DOHH2 (cell line): Measurements from ENCODE around the gene FLAD1.

Source experiments
- H3F3A ChIP-seq: fragments of 200-600 bp; sonication (generic), shearing (Covaris generic); 2 replicates; pipeline ENCODE4 v1.6.0; 2016; ENCODE audit warnings: antibody characterized with exemption, mild to moderate bottlenecking; ENCODE audit not compliant: control insufficient read depth, insufficient read depth
- H3K27ac ChIP-seq: fragments of 200-600 bp; sonication (generic); 2 replicates; pipeline ENCODE4 v1.5.1; 2014; ENCODE audit warnings: low read depth, mild to moderate bottlenecking, low read length, moderate library complexity
- H3K27me3 ChIP-seq: fragments of 200-600 bp; sonication (generic); 2 replicates; pipeline ENCODE4 v1.6.1; 2014; ENCODE audit warnings: mild to moderate bottlenecking, low read length, mixed read lengths; ENCODE audit not compliant: control insufficient read depth
- H3K36me3 ChIP-seq: fragments of 200-600 bp; sonication (generic); 2 replicates; pipeline ENCODE4 v1.6.1; 2014; ENCODE audit warnings: mild to moderate bottlenecking, low read length, moderate library complexity, mixed read lengths; ENCODE audit not compliant: control insufficient read depth
- H3K4me1 ChIP-seq: fragments of 200-600 bp; sonication (generic); 2 replicates; pipeline ENCODE4 v1.6.1; 2014; ENCODE audit warnings: mild to moderate bottlenecking, low read length, mixed read lengths; ENCODE audit not compliant: control insufficient read depth
- H3K4me2 ChIP-seq: fragments of 200-600 bp; sonication (generic); 2 replicates; pipeline ENCODE4 v1.6.0; 2014; ENCODE audit warnings: mild to moderate bottlenecking, low read length, moderate library complexity
- H3K4me3 ChIP-seq: fragments of 200-600 bp; sonication (generic); 2 replicates; pipeline ENCODE4 v1.5.1; 2014; ENCODE audit warnings: mild to moderate bottlenecking, low read length, mixed read lengths
- H3K79me2 ChIP-seq: fragments of 200-600 bp; sonication (generic); 2 replicates; pipeline ENCODE4 v1.6.1; 2014; ENCODE audit warnings: mild to moderate bottlenecking, low read length, mixed read lengths; ENCODE audit not compliant: control insufficient read depth
- H3K9me2 ChIP-seq: fragments of 200-600 bp; sonication (generic); replicated peaks from 2 replicates; pipeline ENCODE4 v1.6.1; 2014; ENCODE audit warnings: mild to moderate bottlenecking, low read length, mixed read lengths; ENCODE audit not compliant: control insufficient read depth
- H3K9me3 ChIP-seq: fragments of 200-600 bp; sonication (generic); 2 replicates; pipeline ENCODE4 v1.6.1; 2014; ENCODE audit warnings: antibody characterized with exemption, low read length, mixed read lengths; ENCODE audit not compliant: control insufficient read depth, insufficient read depth
- H4K20me1 ChIP-seq: fragments of 200-600 bp; sonication (generic); 2 replicates; pipeline ENCODE4 v1.6.0; 2014; ENCODE audit warnings: low read depth, mild to moderate bottlenecking, antibody characterized with exemption, low read length, moderate library complexity; ENCODE audit not compliant: control insufficient read depth, insufficient read depth
- CTCF ChIP-seq: fragments of 200-600 bp; sonication (generic); IDR thresholded peaks from one replicate; pipeline ENCODE4 v1.5.1; 2014; ENCODE audit warnings: antibody characterized with exemption, mild to moderate bottlenecking, low read depth, low read length; ENCODE audit not compliant: poor library complexity, severe bottlenecking
- EZH2phosphoT487 ChIP-seq: fragments of 200-600 bp; sonication (generic); IDR thresholded peaks from 2 replicates; pipeline ENCODE4 v1.6.1; 2017; ENCODE audit warnings: borderline replicate concordance, mild to moderate bottlenecking, antibody characterized with exemption, low read length, moderate library complexity, mixed read lengths

The FLAD1 gene

GRCh38 chr1:155012776-155013602 lies 29.8 kb downstream of the FLAD1 start:
- no peak overlapping the region for H3K4me3 ChIP-seq
- peaks cover 25% of the 10 kb centered on the region for H3F3A ChIP-seq
- H3K36me3 ChIP-seq, result peaks cover 24% of the 10 kb centered on the region
- H3K4me2 ChIP-seq, result peak overlapping the region; percentile 52; the same call in 1 of the 2 replicates
- H3K79me2 ChIP-seq, result no peaks in the 10 kb centered on the region
- no peaks in the 10 kb centered on the region for H3K9me2 ChIP-seq
- H3K27ac ChIP-seq, result no peak overlapping the region; the same call in 1 of the 2 replicates
- H3K4me1 ChIP-seq, result peaks cover 93% of the 10 kb centered on the region
- no peak for TF ChIP-seq EZH2phosphoT487
- TF ChIP-seq CTCF, result no peak
- no peaks in the 10 kb centered on the region for H3K27me3 ChIP-seq
- no peaks in the 10 kb centered on the region for H4K20me1 ChIP-seq
- no peaks in the 10 kb centered on the region for H3K9me3 ChIP-seq

GRCh38 chr1:155013632-155014031 lies 30.5 kb downstream of the FLAD1 start:
- H3K4me3 ChIP-seq, result peak overlapping the region; percentile 22; the same call in 1 of the 2 replicates
- no peaks in the 10 kb centered on the region for H3K9me3 ChIP-seq
- H4K20me1 ChIP-seq, result no peaks in the 10 kb centered on the region
- H3K27me3 ChIP-seq, result no peaks in the 10 kb centered on the region
- TF ChIP-seq EZH2phosphoT487, result no peak
- no peak for TF ChIP-seq CTCF
- peaks cover 93% of the 10 kb centered on the region for H3K4me1 ChIP-seq
- no peaks in the 10 kb centered on the region for H3K9me2 ChIP-seq
- peak overlapping the region; percentile 52 for H3K4me2 ChIP-seq
- no peaks in the 10 kb centered on the region for H3K79me2 ChIP-seq
- peak overlapping the region; percentile 25; the same call in 1 of the 2 replicates for H3K27ac ChIP-seq
- peaks cover 25% of the 10 kb centered on the region for H3F3A ChIP-seq
- H3K36me3 ChIP-seq, result peaks cover 24% of the 10 kb centered on the region

GRCh38 chr1:155014709-155015508 lies 31.8 kb downstream of the FLAD1 start:
- no peak for TF ChIP-seq EZH2phosphoT487
- no peak for TF ChIP-seq CTCF
- Histone ChIP-seq H4K20me1 (no peaks in the 10 kb centered on the region), H3K79me2 (no peaks in the 10 kb centered on the region), H3K4me2 (peak overlapping the region; percentile 52; the same call in 1 of the 2 replicates), H3K27me3 (no peaks in the 10 kb centered on the region), H3K9me2 (no peaks in the 10 kb centered on the region), H3F3A (peaks cover 25% of the 10 kb centered on the region), H3K36me3 (peaks cover 24% of the 10 kb centered on the region), H3K4me3 (no peak overlapping the region), H3K4me1 (peaks cover 83% of the 10 kb centered on the region), H3K9me3 (no peaks in the 10 kb centered on the region), H3K27ac (no peak overlapping the region)
